ENCODE measurements around the gene CREG1.

Gene CREG1

GRCh38 chr1:167511374-167511986 lies 42.1 kb downstream of the CREG1 start:
- peak overlapping the region; percentile 76 for H3K27ac Mint-ChIP-seq
- peaks cover 91% of the 10 kb centered on the region for H3K4me1 Mint-ChIP-seq (ENCODE audit: low read depth)
- H3K4me3 Mint-ChIP-seq, result peak overlapping the region; percentile 79
- no peaks in the 10 kb centered on the region for H3K9me3 Mint-ChIP-seq
- H3K36me3 Mint-ChIP-seq (ENCODE audit: low read depth), result peaks cover 82% of the 10 kb centered on the region
- no peaks in the 10 kb centered on the region for H3K27me3 Mint-ChIP-seq

DNA sequence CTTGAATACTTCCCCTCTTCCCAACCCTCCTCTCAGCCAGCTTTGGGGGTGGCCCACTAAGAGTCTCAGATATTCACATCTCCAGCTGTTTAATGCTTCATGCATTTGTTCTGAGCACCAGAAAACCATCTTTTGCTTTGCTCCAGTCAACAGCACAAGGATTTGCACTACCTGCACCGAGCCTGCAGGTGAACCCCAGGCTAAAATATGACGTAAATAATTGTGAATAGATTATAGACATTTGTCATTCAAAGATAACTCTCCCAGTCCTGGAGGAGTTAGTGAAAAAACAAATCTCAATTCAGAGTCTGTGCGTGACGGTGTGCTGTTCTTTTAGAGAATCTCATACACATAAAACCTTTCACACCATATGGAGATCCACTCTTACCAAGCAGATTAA lies 42.7 kb downstream of the CREG1 start:
- peaks cover 79% of the 10 kb centered on the region for H3K36me3 Mint-ChIP-seq (ENCODE audit: low read depth)
- H3K4me3 Mint-ChIP-seq, result peak overlapping the region; percentile 67
- no peaks in the 10 kb centered on the region for H3K9me3 Mint-ChIP-seq
- peak overlapping the region; percentile 58 for H3K27ac Mint-ChIP-seq
- H3K4me1 Mint-ChIP-seq (ENCODE audit: low read depth), result peaks cover 95% of the 10 kb centered on the region
- H3K27me3 Mint-ChIP-seq, result no peaks in the 10 kb centered on the region

DNA sequence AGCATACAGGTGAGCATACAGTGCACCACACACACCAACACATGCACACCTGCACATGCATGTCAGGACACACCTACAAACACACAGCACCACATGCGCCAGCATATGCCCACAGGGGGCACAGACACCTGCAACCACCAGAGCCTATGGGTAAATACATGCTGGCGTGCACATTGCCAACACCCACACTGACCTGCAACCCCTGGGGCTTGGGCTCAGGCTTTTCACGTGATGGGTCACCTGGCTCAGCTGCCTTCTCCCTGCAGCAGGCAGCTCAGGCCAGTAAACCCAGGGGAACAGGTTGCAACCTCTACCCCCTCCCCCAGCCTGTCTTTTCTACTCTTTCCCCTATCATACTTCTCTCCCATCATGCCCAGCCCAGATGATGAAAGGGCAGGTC lies 43.3 kb downstream of the CREG1 start:
- Mint-ChIP-seq H3K4me1 (ENCODE audit: low read depth) (peaks cover 95% of the 10 kb centered on the region), H3K4me3 (peak overlapping the region; percentile 67), H3K9me3 (no peaks in the 10 kb centered on the region), H3K27me3 (no peaks in the 10 kb centered on the region), H3K27ac (peak overlapping the region; percentile 42), H3K36me3 (ENCODE audit: low read depth) (peaks cover 73% of the 10 kb centered on the region)

DNA sequence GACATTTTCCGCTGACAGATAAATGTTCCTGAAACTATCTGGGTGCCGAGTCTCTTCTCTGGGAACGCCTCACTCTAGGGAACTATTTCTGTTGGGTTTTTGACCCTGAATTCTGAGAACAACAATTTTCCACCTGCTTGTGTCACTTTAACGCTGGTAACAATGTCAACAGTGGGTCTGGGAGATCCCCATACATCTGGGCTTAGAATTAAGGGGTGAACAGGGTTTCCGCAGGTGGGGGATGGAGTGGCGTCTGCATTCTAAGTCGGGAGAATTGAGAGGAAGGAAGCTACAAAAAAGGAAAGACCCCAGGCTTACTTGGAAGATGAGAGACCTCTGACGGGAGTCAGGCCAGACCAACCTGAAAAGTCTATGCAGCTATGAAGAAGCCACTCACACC lies 44.0 kb downstream of the CREG1 start:
- Mint-ChIP-seq H3K9me3 (no peaks in the 10 kb centered on the region), H3K36me3 (ENCODE audit: low read depth) (peaks cover 68% of the 10 kb centered on the region), H3K4me3 (peak overlapping the region; percentile 50), H3K27me3 (no peaks in the 10 kb centered on the region), H3K27ac (peak overlapping the region; percentile 42), H3K4me1 (ENCODE audit: low read depth) (peaks cover 95% of the 10 kb centered on the region)

DNA sequence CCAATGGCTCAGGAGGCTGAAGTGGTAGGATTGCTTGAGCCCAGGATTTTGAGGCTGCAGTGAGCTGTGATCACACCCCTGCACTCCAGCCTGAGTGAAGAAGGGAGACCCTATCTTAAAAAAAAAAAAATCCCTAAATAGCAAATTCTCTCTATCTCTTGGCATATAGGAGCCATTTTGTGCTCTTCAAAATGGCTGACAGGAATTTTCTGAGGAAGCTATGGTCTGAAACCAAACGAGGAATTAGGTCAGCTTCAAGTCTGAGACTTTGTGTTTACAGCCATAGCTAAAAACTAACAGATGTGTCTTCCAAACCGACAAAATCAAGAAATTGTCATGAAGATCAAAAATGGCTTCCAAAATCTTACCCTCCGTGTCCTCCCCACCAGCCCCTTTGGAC lies 45.8 kb downstream of the CREG1 start:
- H3K9me3 Mint-ChIP-seq, result no peaks in the 10 kb centered on the region
- H3K27ac Mint-ChIP-seq, result peak overlapping the region; percentile 49
- H3K4me1 Mint-ChIP-seq (ENCODE audit: low read depth), result peaks cover 97% of the 10 kb centered on the region
- peaks cover 79% of the 10 kb centered on the region for H3K36me3 Mint-ChIP-seq (ENCODE audit: low read depth)
- H3K27me3 Mint-ChIP-seq, result no peaks in the 10 kb centered on the region
- H3K4me3 Mint-ChIP-seq, result no peak overlapping the region

GRCh38 chr1:167504467-167504827 lies 49.1 kb downstream of the CREG1 start:
- Mint-ChIP-seq H3K36me3 (ENCODE audit: low read depth) (peaks cover 73% of the 10 kb centered on the region), H3K27me3 (no peaks in the 10 kb centered on the region), H3K27ac (peak overlapping the region; percentile 38), H3K4me3 (no peak overlapping the region), H3K4me1 (ENCODE audit: low read depth) (peaks cover 99% of the 10 kb centered on the region), H3K9me3 (no peaks in the 10 kb centered on the region)

- H3K9me3 Mint-ChIP-seq, result no peaks in the 10 kb centered on the region
- peak overlapping the region; percentile 97 for H3K27ac Mint-ChIP-seq
- no peaks in the 10 kb centered on the region for H3K27me3 Mint-ChIP-seq
- peaks cover 100% of the 10 kb centered on the region for H3K4me1 Mint-ChIP-seq (ENCODE audit: low read depth)
- H3K36me3 Mint-ChIP-seq (ENCODE audit: low read depth), result peaks cover 68% of the 10 kb centered on the region
- H3K4me3 Mint-ChIP-seq, result peak overlapping the region; percentile 7
These were observed 49.7 kb downstream of the CREG1 start for GRCh38 chr1:167503626-167504466.

- Mint-ChIP-seq H3K36me3 (ENCODE audit: low read depth) (peaks cover 68% of the 10 kb centered on the region), H3K9me3 (no peaks in the 10 kb centered on the region), H3K4me3 (peak overlapping the region; percentile 7), H3K27me3 (no peaks in the 10 kb centered on the region), H3K27ac (peak overlapping the region; percentile 97), H3K4me1 (ENCODE audit: low read depth) (peaks cover 100% of the 10 kb centered on the region)
These were observed 50.7 kb downstream of the CREG1 start for GRCh38 chr1:167502719-167503462.

DNA sequence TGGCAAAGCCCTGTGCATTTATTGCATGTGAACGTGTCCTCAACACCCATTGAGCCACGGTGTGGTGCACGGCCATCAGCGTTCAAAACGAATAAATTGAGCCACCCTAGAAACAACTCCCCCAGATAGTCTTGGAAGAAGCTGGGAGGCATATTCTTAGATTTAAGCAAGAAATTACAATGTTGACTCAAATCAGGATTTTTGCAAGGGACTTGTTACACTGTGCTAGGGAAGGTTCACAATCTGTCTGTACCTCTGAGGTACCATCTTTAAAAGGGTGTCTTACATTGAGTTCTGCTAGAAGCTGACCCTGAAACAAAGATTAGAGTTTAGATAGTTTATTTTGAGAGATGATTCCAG lies 51.4 kb downstream of the CREG1 start:
- Mint-ChIP-seq H3K27me3 (no peaks in the 10 kb centered on the region), H3K27ac (peak overlapping the region; percentile 97), H3K4me1 (ENCODE audit: low read depth) (peaks cover 100% of the 10 kb centered on the region)

DNA sequence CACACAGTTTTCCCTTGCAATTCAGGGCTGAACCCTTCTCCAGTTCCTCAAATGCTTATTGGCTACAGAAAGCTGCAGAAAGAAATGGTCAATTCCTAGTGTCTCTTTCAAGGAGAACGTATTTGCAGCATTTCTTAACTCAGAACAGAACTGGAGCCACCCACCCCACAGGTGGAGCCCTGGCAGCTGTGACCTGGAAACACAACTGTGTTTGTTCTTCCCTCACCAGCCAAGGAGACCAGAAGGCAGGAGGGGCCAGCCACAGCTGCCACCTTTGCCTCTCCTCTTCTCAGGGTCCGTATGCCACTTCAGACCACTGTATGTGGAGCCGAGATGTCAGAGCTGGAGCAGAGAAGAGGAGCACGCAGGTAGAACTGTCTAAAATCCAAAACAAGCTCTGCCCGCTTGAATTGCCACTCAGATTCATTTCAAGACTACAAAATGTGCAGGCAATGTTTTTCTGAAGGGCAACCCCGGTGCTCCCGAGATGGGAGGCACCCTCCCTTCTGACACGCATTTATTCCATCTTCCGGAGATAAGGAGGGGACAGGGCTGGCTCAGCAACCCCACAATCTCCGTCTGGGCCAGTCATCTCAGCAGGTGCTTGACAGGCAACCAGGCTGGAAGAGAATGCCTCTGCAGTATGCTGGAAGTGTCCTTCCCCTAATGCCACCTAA lies 51.9 kb downstream of the CREG1 start:
- H3K36me3 Mint-ChIP-seq (ENCODE audit: low read depth), result peaks cover 67% of the 10 kb centered on the region
- peak overlapping the region; percentile 58 for H3K4me3 Mint-ChIP-seq
- H3K27ac Mint-ChIP-seq, result peak overlapping the region; percentile 97
- H3K27me3 Mint-ChIP-seq, result no peaks in the 10 kb centered on the region
- peaks cover 100% of the 10 kb centered on the region for H3K4me1 Mint-ChIP-seq (ENCODE audit: low read depth)
- no peaks in the 10 kb centered on the region for H3K9me3 Mint-ChIP-seq

More for the DNA sequence above, 51.4 kb downstream of the CREG1 start:
- H3K36me3 Mint-ChIP-seq (ENCODE audit: low read depth), result peaks cover 67% of the 10 kb centered on the region
- H3K9me3 Mint-ChIP-seq, result no peaks in the 10 kb centered on the region
- H3K4me3 Mint-ChIP-seq, result peak overlapping the region; percentile 58

- H3K4me1 Mint-ChIP-seq (ENCODE audit: low read depth), result peaks cover 100% of the 10 kb centered on the region
- peak overlapping the region; percentile 97 for H3K27ac Mint-ChIP-seq
- H3K9me3 Mint-ChIP-seq, result no peaks in the 10 kb centered on the region
- no peaks in the 10 kb centered on the region for H3K27me3 Mint-ChIP-seq
- H3K36me3 Mint-ChIP-seq (ENCODE audit: low read depth), result peaks cover 75% of the 10 kb centered on the region
- H3K4me3 Mint-ChIP-seq, result peak overlapping the region; percentile 74
These were observed 53.2 kb downstream of the CREG1 start for GRCh38 chr1:167500283-167500860.

DNA sequence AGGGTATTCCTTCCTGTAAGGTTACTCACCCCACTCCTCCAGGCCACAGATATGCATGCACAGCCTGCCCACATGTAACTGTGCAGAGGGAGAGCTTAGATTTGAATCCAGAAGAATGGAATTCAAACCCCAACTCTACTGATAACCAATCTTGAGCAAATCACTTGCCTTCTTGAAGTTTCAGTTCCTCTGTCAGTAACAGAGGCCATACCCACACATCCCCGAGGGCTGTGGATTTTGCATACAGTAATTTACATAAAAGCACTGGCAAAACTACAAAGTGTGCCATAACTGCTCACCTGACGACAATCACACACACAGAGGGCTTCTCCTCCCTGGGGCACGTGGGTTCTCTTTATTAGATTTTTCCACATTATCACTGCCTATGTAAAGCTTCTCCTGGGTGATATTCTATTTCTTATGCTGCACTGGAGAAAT lies 53.9 kb downstream of the CREG1 start:
- H3K4me3 Mint-ChIP-seq, result peak overlapping the region; percentile 38
- H3K27ac Mint-ChIP-seq, result peak overlapping the region; percentile 97
- H3K4me1 Mint-ChIP-seq (ENCODE audit: low read depth), result peaks cover 100% of the 10 kb centered on the region
- no peaks in the 10 kb centered on the region for H3K9me3 Mint-ChIP-seq
- H3K27me3 Mint-ChIP-seq, result no peaks in the 10 kb centered on the region
- H3K36me3 Mint-ChIP-seq (ENCODE audit: low read depth), result peaks cover 81% of the 10 kb centered on the region

DNA sequence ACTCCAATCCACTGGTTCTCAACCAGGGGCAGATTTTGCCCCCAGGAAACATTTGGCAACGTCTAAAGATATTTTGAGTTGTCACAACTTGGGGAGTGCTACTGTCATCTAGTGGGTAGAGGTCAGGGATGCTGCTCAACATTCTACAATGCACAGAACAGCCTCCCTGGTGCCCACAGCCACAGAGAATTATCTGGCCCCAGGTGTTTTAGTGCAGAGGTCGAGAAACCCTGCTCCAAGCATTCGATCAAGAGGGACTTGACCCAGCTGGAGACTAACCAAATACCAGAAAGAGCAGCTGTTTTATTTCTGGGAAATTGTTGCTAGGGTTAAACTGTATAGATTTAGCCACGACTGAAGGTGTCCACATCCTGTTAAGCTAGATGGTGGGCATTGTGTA lies 54.5 kb downstream of the CREG1 start:
- peak overlapping the region; percentile 38 for H3K4me3 Mint-ChIP-seq
- H3K9me3 Mint-ChIP-seq, result no peaks in the 10 kb centered on the region
- H3K4me1 Mint-ChIP-seq (ENCODE audit: low read depth), result peaks cover 100% of the 10 kb centered on the region
- peaks cover 80% of the 10 kb centered on the region for H3K36me3 Mint-ChIP-seq (ENCODE audit: low read depth)
- no peaks in the 10 kb centered on the region for H3K27me3 Mint-ChIP-seq
- H3K27ac Mint-ChIP-seq, result peak overlapping the region; percentile 97

GRCh38 chr1:167496797-167497619 lies 56.6 kb downstream of the CREG1 start:
- Mint-ChIP-seq H3K9me3 (no peaks in the 10 kb centered on the region), H3K27me3 (no peaks in the 10 kb centered on the region), H3K4me1 (ENCODE audit: low read depth) (peaks cover 100% of the 10 kb centered on the region), H3K4me3 (no peak overlapping the region), H3K27ac (peak overlapping the region; percentile 69), H3K36me3 (ENCODE audit: low read depth) (peaks cover 69% of the 10 kb centered on the region)

All from stimulated activated naive CD8-positive, alpha-beta T cell treated with anti-CD3 and anti-CD28 coated beads, Interleukin-15, Interleukin-2, amounts not matched to agents 100 ng/mL and 50 ng/mL, for 24 hours (primary cell).